Stomach (tissue), 4 donors: ENCODE data around the gene SARM1.

ENCODE experiments used
- CTCF ChIP-seq, 7 experiments: fragments of 450-650 bp in 4 of 7; fragments of 200-600 bp in 3 of 7; sonication (generic) in 3 of 7; IDR thresholded peaks; one replicate each; pipeline ENCODE4 v1.5.1; 2016 to 2019; ENCODE audit warnings: antibody characterized with exemption in 7 of 7, control low read depth in 2 of 7, mild to moderate bottlenecking in 1 of 7
- POLR2AphosphoS5 ChIP-seq, 3 donors: sonication (generic); formaldehyde crosslinking; IDR thresholded peaks; one replicate each; pipeline ENCODE4 v1.6.1; 2016; ENCODE audit warnings: antibody characterized with exemption in 3 of 3

- TF ChIP-seq CTCF (IDR thresholded peaks at IDR 0.05) (no peak), POLR2AphosphoS5 (IDR thresholded peaks at IDR 0.05) (peak in 1 of 3 donors; percentile 54)
These were observed 75.4 kb downstream of the SARM1 start for GRCh38 chr17:28446716-28447395.
